GM12864 (cell line): ENCODE measurements around the gene POU6F1.
"Not testable (repeated sequence)": the region's sequence is repeated elsewhere in the genome, so short reads cannot be mapped to it uniquely, and the experiment has no call there.

ENCODE experiments used
- DNase-seq: peaks from one replicate; pipeline ENCODE4 v3.0.0-alpha.2; 2011; ENCODE audit warnings: low read depth
- H3K4me3 ChIP-seq: 2 replicates; pipeline ENCODE4 v1.5.1; 2011; ENCODE audit warnings: mild to moderate bottlenecking, low read depth, low read length, control low read depth
- CTCF ChIP-seq: IDR thresholded peaks from 2 replicates; pipeline ENCODE4 v1.5.1; 2011; ENCODE audit warnings: low read depth, mild to moderate bottlenecking, moderate library complexity, low read length, control low read depth, inconsistent platforms; ENCODE audit errors: missing control alignments

Gene POU6F1, protein sequence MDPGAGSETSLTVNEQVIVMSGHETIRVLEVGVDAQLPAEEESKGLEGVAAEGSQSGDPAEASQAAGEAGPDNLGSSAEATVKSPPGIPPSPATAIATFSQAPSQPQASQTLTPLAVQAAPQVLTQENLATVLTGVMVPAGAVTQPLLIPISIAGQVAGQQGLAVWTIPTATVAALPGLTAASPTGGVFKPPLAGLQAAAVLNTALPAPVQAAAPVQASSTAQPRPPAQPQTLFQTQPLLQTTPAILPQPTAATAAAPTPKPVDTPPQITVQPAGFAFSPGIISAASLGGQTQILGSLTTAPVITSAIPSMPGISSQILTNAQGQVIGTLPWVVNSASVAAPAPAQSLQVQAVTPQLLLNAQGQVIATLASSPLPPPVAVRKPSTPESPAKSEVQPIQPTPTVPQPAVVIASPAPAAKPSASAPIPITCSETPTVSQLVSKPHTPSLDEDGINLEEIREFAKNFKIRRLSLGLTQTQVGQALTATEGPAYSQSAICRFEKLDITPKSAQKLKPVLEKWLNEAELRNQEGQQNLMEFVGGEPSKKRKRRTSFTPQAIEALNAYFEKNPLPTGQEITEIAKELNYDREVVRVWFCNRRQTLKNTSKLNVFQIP

DNA sequence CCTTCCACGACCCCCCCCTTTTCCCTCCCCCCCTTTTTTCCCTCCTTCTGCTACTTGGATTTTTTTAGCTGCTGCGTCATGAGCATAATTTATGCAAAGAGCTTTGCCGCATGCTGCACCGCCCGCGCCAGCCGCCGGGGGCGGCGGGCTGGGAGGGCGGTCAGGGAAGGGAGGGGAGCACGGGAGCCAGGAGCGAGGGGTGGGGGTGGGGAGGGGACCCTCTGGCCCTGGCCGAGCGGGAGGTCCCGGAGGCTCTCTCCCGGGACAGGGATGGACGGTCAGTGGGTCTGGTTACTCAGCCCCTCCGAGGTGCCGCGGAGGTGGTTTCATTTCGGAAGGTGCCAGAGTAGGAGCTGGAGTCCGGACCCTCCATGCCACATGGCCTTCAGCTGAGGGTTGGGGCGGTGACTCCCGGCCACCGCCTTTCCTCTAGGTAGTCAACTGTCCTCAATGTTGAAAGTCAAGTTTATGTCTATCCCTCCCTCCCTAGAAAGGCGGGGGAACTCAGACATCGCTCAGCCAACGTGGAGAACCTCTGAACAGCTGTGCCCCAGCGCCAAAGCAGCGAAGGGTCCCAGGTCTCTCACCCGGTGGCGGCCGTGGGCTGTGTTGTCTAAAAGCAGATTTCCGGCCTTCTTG lies at the start of gene POU6F1:
Gene POU6F1, minus strand, starts transcription at position 95 of the 639 bp plus-strand sequence. CDS start 11,226 bp downstream, outside the sequence.
- TF ChIP-seq CTCF, result peak; percentile 66
- DNase-seq, result peak; percentile 22
- H3K4me3 ChIP-seq, result peak within 1 kb of the TSS; percentile 72

GRCh38 chr12:51265024-51265423 lies 47.2 kb upstream of the POU6F1 start:
- DNase-seq, result no peak
- TF ChIP-seq CTCF, result no peak
- no peak overlapping the region for H3K4me3 ChIP-seq

DNA sequence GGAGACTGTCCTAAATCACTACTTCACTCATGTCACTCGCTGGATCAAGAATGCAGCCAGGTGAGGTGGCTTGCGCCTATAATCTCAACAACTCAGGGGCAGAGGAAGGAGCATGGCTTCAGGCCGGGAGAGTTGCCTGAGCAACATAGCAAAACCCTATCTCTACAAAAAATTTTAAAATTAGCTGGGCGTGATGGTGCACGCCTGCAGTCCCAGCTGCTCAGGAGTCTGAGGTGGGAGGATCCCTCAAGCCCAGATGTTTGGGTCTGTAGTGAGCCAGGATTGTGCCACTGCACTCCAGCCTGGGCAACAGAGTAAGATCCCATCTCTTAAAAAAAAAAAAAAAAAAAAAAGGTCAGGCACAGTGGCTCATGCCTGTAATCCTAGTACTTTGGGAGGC lies 46.4 kb upstream of the POU6F1 start:
- no peak for DNase-seq
- no peak overlapping the region for H3K4me3 ChIP-seq
- no peak for TF ChIP-seq CTCF

DNA sequence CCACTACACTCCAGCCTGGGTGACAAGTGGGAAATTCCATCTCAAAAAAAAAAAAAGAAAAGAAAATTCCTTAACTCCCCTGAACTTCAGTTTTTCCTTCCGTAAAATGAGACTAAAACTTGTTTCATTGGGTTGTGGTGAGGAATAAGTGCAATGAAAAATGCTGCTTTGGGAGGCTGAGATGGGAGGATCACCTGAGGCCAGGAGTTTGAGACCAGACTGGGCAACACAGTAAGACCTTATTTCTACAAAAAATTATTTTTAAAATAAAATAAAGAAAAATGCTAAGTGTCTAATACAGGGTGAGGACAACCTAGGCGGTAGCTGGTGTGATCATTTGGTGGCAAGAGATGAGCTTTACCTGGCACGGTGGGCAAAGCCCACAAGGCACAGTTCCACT lies 45.5 kb upstream of the POU6F1 start:
- DNase-seq, result no peak
- H3K4me3 ChIP-seq, result no peak overlapping the region
- no peak for TF ChIP-seq CTCF

- peak; percentile 46 for TF ChIP-seq CTCF
- DNase-seq, result no peak
- H3K4me3 ChIP-seq, result no peak overlapping the region
Measured at GRCh38 chr12:51262758-51263177, 44.9 kb upstream of the POU6F1 start.

DNA sequence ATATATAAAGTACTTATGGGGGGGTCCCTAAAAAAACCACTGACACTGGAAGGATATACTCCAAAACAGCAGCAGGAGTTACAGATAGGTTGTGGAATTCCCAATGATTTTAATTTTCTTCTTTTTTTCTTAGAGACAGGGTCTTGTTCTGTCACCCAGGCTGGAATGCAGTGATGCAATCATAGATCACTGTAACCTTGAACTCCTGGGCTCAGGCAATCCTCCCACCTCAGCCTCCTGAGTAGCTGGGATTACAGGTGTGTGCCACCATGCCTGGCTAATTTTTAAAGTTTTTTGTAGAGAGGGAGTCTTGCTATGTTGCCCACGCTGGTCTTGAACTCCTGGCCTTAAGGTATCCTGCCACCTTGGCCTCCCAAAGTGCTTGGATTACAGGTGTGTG lies 41.7 kb upstream of the POU6F1 start:
- not testable (repeated sequence) for DNase-seq

GRCh38 chr12:51254536-51254935 lies 36.7 kb upstream of the POU6F1 start:
- no peak overlapping the region for H3K4me3 ChIP-seq
- TF ChIP-seq CTCF, result no peak
- no peak for DNase-seq

More for the DNA sequence above, 41.7 kb upstream of the POU6F1 start:
- not testable (repeated sequence) for H3K4me3 ChIP-seq
